HL-60/S4 treated with retinoic acid at 250 ng/mL for 4 days and 3 days (cell line): ENCODE data around the gene ZNF169.
"Not testable (repeated sequence)": the region's sequence is repeated elsewhere in the genome, so short reads cannot be mapped to it uniquely, and the experiment has no call there.

Experiments
- in situ Hi-C: fragments of 300-500 bp; cut with MboI; formaldehyde crosslinking; loops from 2 replicates; pipeline ENCODE4 v1.7.0; 2022; ENCODE audit warnings: low sequenced_read_pairs

The ZNF169 gene

DNA sequence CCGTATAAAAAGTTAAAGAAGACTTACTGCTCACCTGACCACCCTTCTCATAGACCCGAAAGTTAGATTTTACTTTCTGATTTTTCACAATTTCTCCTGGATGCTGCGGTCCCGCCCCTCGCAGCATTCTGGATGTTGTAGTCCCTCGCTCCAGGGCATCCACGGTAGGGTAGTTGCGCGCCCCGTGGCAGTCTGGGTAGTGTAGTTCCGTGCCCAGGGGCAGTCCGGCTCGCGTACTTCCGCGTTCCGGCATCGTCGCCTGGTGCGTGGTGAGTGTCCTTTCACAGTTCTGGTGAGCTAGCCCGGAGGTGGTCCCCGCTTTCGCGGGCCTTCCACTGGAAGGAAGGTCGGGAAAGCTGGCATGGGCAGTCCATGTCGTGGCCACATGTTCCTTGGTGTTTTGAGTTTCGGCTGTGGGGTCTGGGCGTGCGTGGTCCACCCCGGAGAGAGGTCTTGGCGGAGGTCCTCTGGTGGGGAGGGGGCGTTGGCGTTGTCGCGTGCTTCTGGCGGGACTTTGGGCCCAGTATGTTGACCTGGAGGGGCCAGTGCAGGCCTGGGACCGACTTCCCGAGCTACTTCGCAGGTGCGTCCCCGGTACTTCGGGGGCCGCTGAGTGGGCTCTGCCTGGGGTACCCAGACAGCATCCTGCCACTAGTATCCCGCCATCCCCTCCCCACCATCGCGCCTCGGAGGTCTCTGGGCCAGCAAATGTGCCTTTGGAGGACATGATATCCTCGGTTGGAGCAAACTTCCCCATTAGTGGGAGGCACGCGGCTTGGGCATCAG is at the start of gene ZNF169:
Gene ZNF169 (plus strand): TSS at position 222 of the 786 bp plus-strand sequence. CDS start 19,515 bp downstream, outside the sequence.
- in situ Hi-C loops = no loop called here

DNA sequence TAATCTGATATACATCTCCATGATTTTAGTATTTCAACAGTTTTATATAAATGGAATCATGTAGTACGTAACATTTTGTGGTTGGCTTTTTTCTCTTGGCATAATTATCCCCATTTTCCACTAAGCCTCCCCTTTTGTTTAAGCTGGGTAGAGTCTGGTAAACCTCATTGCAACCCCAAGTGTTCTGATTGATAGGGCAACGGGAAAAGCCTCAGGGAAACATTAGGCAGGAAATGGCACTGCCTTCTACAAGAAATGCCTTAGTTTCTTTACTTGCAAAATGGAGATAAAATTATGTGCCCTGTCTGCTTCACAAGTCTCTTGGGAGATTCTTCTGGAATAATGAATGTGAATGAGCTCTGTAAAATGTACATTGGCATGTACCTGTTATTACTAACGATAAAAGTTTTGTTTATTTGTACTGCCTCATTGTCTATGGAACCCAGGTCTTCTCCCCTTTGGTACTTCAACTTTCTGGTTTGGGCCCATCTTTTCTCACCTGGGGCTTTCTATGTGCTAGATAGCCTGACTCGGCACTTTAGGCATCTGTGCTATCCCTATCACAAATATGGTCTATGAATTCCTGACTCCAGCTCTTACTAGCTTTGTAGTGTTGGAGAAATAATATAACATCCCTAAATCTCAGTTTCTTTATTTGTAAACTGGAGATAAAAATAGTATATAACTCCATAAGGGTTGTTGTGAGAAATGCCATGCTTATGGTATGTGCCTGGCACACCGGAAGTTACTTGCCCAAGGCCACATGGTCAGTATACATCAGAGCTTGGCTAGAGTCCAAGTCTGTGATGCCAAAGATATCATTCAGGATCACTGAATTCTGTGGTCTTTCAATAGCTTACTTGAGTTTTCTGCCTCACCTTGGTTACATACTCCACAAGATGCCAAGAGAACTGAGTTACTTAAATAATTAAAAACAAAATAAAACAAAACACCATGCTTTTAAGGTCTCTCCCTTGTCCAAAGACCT is 48.2 kb upstream of the ZNF169 start:
- in situ Hi-C loops = loop anchor here (10.0 kb wide), 1 partner anchor 136 kb away; no protein-coding TSS in a partner anchor

DNA sequence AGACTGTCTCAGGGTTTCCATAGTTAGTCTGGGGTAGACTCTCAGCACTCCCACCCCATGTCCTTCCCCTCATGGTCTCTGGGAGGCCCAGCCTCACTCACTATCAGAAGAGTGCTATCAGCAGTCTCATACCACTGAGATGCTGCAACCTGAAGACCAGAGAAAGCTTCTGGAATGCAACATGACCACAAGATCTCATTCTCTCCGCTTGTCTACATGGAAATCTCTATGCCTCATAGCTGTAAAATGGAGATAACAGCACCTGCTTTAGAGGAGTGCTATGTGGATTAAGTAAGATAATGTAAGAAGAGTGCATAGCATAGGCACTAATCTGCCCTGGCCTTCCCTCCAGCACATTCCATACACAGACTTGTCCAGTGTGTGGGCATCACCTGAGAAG is 47.0 kb upstream of the ZNF169 start:
- in situ Hi-C loops = loop anchor here (10.0 kb wide), 1 partner anchor 137 kb away; no protein-coding TSS in a partner anchor

DNA sequence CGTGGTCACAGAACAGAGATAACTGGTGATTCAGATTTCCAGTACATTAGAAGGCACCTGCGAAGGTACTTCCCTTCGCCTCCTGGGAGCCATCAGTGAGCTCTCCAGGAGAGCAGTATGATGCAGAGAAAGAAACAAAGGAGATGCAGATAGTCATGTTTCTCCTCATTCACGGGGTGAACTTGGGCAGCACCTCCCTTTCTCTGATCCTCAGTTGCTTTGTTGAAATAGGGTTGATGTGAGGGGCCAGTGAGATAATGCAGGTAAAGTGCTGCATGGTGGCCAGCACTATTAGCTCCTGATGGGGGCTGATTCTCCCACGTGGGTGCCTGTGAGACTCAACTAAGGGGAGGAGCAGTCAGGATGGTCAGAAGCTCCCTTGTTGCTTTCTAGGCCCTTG is 46.6 kb upstream of the ZNF169 start:
- in situ Hi-C loops = loop anchor here (10.0 kb wide), 1 partner anchor 138 kb away; no protein-coding TSS in a partner anchor

DNA sequence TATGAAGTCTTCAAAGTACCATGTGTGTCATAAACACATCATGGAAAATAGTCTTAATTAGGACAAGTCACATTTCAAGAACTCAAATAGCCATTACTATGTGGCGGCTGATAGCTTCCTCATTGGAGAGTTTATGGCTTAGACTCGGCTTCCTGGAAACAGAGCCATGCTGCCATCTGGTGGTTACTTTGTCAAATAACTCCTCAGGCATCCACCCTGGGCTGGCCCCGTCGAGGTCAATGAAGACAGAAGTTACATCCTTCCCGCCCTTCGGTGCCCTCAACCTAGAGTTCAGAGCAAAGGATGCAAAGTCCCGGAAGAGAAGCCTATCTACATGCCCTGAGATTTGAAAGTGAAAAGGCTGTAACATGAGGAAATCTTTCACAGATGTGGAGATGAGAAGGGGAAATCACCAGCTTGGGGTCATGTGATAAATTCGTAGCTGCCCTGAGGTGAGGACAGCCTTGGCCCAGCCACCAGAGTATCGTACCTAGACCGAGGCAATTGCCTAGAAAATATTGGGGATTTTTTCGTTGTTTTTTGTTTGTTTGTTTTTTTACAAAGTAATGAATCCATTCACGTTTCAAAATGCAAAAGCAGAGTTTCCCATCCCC is 45.5 kb upstream of the ZNF169 start:
- in situ Hi-C loops = loop anchor here (10.0 kb wide), 1 partner anchor 139 kb away; no protein-coding TSS in a partner anchor

DNA sequence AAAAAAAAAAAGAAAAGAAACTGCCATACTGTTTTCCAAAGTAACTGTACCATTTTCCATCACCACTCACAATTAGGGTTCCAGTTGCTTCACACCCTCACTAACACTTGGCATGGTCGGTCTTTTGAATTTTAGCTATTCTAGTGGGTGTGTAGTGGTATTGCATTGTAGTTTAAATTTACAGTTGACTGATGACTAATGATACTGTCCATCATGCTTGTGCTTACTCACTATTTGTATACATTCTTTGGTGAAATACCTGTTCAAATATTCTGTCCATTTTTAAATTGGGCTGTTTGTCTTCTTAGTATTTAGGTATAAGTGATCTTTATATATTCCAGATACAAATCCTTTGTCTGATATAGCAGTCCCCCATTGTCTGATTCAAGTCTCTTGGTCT is 36.2 kb upstream of the ZNF169 start:
- in situ Hi-C loops = no loop called here

DNA sequence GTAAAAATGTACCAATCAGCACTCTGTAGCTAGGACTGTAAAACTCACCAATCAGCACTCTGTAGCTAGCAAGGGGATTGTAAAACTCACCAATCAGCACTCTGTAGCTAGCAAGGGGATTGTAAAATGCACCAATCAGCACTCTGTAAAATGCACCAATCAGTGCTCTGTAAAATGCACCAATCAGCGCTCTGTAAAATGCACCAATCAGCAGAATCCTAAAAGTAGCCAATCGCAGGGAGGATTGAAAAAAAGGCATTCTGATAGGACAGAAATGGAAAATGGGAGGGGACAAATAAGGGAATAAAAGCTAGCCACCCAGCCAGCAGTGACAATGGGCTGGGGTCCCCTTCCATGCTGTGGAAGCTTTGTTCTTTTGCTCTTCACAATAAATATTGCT is 33.7 kb upstream of the ZNF169 start:
- in situ Hi-C loops = not testable (repeated sequence)

DNA sequence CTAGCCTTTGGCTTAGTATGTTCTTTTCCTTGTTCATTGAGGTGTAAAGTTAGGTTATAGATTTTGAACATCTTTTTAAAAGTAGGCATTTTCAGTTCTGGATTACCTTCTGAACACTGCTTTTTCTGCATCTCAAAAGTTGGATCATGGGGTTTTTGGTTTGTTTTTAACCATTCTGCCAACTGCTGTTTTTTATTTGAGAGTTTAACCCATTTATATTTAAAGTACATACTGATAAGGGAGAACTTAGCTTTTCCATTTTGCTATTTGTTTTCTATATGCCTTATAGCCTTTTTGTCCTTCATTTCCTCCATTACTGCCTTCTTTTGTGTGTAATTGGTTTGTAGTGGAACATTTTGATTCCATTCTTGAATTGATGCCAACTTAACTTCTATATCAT is 30.5 kb upstream of the ZNF169 start:
- in situ Hi-C loops = no loop called here

DNA sequence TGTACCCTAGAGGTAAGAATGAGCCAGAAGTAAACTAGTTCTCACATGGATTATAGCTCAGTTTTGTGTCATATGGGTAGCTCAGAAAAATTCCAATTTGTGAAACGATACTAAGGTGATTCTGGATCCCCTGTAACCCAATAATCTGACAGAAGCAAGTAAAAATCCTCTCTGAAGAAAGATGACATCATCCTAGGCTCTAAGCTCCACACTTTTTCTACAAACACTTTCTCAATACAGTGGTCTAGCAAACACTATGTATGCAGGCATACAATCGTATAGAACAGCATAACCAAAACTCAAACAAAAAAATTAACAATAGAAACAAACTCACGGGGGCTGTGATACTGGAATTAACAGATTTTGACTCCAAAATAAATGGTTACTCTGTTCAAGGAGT is 26.7 kb upstream of the ZNF169 start:
- in situ Hi-C loops = no loop called here

DNA sequence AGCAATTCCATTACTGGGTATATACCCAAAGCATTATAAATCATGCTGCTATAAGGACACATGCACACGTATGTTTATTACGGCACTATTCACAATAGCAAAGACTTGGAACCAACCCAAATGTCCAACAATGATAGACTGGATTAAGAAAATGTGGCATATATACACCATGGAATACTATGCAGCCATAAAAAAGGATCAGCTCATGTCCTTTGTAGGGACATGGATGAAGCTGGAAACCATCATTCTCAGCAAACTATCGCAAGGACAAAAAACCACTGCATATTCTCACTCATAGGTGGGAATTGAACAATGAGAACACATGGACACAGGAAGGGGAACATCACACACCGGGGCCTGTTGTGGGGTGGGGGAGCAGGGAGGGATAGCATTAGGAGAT is 18.0 kb upstream of the ZNF169 start:
- in situ Hi-C loops = not testable (repeated sequence)

DNA sequence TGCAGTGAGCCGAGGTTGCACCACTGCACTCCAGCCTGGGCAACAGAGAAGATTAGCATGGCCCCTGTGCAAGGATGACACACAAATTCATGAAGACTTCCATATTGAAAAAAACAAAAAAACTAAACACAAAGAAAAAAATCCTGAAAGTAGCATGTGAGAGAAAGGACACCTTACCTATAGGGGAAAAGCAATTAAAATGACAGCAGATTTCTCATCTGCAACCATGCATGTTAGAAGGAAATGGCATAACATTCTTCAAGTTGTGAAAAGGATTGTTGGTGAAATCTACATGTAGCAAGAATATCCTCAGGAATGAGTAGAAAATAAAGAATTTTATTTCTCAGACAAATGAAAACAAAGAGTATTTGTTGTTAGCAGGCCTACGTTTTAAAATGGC is 13.4 kb upstream of the ZNF169 start:
- in situ Hi-C loops = no loop called here

DNA sequence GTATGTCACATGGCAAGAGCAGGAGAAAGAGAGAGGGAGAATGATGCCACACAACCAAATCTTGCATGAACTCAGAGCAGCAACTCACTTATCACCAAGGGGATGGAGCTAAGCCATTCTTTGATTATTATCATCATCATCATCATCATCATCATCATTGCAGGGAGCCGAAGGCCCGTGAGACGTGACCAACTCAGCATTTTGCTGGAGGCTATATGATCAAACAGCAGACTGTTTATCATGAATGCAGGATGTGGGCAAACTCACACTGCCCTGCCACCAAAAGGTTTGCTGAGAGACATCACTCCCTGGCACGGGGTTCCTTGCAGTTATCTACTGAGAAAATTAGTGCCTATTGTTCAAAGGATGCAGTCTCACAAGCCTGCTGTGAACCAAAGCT is 8.6 kb upstream of the ZNF169 start:
- in situ Hi-C loops = no loop called here

DNA sequence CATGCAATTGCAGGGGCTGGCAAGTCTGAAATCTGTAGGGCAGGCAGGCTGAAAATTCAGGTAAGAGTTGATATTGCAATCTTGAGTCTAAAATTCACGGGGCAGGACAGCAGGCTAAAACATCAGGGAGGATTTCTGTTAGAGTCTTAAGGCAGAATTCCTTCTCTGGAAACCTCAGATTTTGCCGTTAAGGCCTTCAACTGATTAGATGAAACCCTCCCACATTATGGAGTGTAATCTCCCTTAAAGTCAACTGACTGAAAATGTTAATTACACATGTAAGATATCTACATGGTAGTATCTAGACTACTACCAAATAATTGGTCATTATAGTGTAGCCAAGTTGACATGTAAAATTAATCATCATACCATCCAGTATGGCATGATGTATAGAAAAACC is 3.1 kb upstream of the ZNF169 start:
- in situ Hi-C loops = no loop called here

DNA sequence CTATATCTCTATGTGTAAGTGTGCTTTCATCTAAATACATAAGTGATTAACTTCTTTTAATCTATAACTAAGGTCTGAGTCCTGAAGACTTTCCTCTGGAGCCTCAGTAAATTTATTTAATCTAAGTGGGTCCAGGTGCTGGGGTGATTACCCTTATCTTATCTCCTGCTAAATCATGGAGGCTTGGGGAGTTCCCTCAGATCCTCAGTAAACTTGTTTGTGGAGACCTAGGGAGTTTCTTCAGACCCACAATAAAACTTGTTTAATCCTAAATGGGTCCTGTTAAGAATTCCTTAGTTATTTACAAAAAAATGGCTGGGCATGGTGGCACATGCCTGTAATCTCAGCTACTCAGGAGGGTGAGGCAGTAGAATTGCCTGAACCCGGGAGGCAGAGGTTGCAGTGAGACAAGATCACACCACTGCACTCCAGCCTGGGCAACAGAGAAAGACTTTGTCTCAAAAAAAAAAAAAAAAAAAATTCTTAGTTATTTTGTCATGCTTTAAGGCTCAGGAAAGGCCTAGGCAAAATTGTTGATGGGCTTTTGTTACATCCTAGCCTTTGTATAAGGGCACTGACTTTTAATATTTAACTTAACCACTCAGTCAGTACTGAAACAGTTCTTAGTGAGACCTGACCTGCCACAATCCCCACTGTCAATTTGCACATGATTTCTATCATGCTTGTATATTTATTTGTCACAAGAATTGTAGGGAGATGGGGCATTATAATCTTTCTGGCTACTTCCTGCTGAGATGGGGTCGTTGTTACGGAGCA is 6.7 kb downstream of the ZNF169 start:
- in situ Hi-C loops = not testable (repeated sequence)

DNA sequence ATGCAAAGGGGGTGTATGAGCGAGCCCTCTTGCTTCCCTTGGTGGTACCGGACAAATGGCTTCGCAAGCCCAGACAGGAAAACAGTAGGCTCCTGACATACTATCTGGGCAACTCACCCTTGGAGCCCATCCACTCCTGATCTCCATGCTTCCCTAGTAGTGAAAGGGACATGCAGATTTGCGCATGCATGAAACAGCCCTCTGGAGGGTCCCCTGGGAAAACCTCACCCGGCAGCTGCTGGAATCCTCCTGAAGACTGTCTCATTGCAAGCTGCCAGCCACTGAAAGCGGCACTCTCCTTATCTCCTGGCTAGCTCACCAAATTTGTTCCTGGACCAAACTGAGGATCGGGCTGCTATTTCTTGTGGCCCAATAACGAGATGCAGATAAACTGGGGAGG is 10.2 kb downstream of the ZNF169 start:
- in situ Hi-C loops = no loop called here

DNA sequence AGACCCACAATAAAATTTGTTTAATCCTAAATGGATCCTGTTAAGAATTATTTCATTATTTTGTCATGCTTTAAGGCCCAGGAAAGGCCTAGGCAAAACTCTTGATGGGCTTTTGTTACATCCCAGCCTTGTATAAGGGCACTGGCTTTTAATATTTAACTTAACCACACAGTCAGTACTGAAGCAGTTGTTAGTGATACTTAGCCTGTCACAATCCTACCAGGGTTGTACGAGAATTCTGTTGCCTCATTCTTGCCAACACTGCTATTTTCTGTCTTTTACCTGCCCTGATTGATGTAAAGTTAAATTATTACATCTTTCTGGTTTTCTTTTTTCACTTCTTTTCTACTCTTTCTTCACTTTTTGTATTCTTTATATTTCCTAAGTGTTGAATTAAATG is 10.9 kb downstream of the ZNF169 start:
- in situ Hi-C loops = no loop called here

DNA sequence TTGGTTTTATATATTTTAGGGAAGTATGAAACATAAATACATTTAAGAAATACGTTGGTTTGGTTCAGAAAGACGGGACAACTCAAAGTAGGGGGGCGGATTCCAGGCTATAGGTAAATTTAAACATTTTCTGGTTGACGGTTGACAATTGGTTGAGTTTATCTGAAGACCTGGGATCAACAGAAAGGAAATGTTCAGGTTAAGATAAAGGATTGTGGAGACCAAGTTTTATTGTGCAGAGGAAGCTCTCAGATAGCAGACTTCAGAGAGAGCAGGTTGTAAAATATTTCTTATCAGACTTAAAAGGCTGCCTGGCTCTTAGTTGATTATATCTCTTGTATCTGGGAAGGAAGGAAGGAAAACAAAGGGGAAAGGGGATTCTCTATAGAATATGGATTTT is 17.9 kb downstream of the ZNF169 start:
- in situ Hi-C loops = not testable (repeated sequence)

DNA sequence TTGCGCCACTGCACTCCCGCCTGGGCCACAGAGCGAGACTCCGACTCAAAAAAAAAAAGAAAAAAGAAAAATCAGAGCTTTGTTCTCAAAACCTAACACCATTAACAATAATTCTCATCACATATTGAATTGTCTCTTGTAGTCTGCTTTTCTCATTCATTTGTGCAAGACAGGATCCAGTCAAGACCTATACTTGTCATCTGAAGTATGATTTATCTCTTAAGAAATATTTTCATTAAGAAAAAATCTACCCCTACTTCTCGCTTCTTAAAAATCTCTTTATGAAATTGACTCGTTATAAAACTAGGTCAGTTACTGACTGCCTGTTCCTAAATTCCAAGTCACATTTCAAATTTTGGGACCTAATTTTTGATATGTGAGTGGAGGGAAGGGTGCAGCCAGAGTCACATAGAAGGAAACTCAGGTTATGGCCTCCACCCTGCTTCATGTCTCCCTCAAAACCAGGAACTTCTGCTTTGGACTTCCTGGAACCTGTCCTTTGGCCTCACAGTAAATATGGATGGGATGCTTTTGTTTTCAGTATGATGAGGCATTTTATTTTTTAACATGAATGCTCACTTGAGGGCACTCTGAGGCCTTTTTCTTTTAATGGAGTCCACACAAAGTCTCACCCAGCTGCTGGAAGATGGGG is 18.9 kb downstream of the ZNF169 start:
- in situ Hi-C loops = no loop called here

DNA sequence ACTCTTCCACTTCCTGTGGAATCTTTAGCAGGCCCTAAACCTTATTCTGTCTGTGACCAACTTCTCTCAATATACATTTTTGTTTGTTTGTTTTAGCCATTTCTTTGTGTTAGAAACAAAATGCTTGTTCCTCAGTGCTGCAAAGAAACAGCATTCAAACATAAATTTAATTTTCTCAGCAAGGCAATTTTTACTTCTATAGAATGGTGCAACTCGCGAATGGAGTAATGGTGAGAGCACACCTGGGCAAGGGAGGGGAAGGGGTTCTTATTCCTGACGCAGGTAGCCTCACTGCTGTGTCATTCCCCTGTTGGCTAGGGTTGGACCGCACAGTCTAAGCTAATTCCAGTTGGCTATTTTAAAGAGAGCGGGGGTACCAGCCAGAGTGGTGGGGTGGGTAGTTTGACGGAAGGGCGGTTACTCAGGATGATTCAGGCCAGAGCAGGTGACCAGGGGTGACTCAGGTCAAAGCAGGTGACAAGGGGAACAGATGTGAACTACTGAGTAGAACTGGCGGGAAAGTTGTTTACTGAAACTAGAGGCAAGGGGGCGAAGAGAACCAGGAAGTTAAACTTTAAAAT is 21.4 kb downstream of the ZNF169 start:
- in situ Hi-C loops = no loop called here

DNA sequence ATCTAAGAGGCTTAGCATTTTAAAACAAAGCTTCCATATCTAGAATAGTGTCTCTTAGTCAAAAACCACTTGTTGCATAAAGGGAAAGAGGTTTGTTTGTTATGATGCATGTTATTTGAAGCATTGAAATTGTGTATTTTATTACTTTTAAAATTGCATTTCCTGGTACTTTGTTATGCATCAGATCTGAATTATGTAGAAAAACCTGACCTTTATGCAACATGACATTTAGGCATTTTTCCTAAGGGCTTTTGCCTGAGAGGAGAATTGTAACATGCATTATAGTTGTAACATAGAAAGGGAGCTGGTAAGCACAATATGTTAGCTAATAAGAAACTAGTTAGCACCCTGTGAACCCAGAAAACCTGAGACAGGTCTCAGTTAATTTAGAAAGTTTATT is 22.0 kb downstream of the ZNF169 start:
- in situ Hi-C loops = no loop called here
